Mesenteric fat pad (tissue), 1 donor: ENCODE measurements around the gene NLRP12. TPM values are rescaled to one million over a fixed set of nuclear protein-coding genes. Genes with fewer than 3 reads are reported as not detected.
"Not testable (repeated sequence)": the region's sequence is repeated elsewhere in the genome, so short reads cannot be mapped to it uniquely, and the experiment has no call there.

Source experiments
- DNase-seq: peaks from one replicate; pipeline ENCODE4 v3.0.0-alpha.2; 2020; ENCODE audit warnings: low spot score
- microRNA-seq: library from miRNA; unstranded; fragments of <30 nt; microRNA quantifications from one replicate; pipeline ENCODE4 v1.2.0, GENCODE V29; 2020; ENCODE audit warnings: borderline number of aligned reads
- total RNA-seq: library from RNA; stranded (reverse); fragmentation: NEBNext Ultra II Directional; extraction: Animal tissue kit (Norgen Biotek cat#: 25700); gene quantifications from one replicate; pipeline ENCODE4 v1.2.1, GENCODE V29; 2021
- donor health status: DM: yes; HTN: yes; CAD: no.

Gene NLRP12
- total RNA-seq, 1 donor from 2014 or later = 4.4 TPM

DNA sequence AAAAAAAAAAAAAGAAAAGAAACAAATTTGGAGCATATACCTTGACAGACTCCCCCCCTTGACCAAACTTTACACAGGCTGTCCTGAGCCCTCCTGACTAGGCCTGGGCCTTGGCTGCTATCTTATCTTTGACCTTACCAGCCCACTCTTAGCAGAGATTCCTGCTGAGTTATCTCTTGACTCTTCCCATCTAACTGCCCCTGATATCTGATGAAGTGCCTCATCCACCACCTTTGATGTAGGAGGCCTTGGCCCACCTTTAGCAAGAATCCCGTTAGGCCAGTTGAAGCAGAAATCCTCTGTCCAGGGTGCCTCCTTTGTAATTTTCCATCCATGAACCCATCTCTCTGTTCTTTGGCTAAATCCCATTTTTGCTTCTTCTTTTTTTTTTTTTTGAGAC, 43.6 kb downstream of the NLRP12 start:
- no peak for DNase-seq

- DNase-seq = no peak
Measured at GRCh38 chr19:53775524-53775923, 48.6 kb downstream of the NLRP12 start.

DNA sequence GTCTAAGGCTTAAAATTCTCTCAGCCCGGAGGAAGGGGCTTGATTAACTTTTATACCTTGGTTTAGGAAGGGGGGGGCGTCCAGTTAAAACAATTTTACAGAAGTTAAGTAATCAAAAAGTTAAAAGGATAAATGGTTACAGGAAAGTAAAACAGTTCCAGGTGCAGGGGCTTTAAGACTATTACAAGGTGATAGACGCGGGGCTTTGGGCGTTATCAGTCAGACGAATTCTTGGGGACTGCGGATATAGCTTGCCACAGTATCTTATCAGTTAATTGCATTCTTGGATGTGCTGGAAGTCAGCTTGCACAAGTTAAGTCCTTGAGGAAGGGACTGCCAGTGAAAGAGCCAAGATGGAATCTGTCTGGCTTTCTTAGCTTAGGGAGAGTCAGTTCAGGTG, 49.6 kb downstream of the NLRP12 start:
- not testable (repeated sequence) for DNase-seq

DNA sequence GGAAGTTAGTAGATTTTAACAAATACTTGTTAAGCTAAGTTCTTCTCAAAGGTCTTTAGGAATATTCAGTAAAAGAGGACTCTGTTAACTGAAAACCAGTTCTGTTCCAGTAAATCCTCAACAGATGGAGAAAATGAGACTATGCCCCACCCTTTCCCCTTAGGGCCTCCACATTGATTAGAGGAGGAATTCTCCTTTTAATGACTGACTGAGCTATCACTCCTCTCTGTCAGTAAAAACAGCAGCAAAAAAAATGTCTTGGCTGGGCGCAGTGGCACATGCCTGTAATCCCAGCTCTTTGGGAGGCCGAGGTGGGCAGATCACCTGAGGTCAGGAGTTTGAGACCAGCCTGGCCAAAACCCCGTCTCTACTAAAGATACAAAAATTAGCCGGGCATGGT, 50.1 kb downstream of the NLRP12 start:
- no peak for DNase-seq

- no peak for DNase-seq
Measured at GRCh38 chr19:53772943-53773342, 51.2 kb downstream of the NLRP12 start.

DNA sequence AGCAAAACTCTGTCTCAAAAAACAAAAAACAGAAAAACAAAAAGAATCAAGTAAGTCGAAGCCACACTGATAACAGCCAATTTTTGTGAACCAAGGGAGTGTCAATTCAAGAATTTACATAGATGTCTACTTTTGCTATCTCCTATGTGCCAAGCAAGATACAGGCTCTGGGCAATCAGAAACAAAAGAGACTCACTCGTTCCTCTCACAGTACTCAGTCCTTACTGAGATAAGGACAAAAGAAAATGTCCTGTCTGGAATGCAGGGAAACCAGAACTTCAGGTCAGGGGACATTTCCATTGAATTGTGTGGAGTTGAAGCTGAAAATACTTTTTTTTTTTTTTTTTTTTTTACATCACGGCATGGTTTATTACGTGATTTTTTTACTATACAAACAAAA, 53.0 kb downstream of the NLRP12 start:
- DNase-seq = no peak

- not testable (repeated sequence) for DNase-seq
Measured at GRCh38 chr19:53769696-53770309, 54.3 kb downstream of the NLRP12 start.

GRCh38 chr19:53768401-53768800, 55.7 kb downstream of the NLRP12 start:
- no peak for DNase-seq

DNA sequence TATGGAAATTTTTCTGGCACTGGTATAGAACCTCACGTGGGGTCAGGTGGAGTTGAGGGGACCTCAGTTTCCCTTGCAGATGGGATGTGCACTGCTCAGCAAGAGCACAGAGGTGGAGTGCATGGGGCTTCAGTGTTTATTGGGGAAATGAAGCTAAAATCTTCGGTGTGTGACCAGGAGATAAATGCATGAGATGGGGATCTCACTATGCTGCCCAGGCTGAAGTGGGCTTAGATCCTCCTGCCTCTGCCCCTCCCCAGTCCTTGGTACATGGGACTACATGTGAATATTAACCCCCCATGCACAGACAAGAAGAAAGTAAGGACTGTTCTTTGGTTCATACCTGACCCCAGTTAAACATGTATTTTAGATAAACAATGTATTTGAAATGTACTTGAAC, 65.1 kb downstream of the NLRP12 start:
- DNase-seq = not testable (repeated sequence)

Small RNAs within 50 kb of the gene (microRNA-seq; reads per million reads assigned to microRNA genes)
- gene MIR1283-2 = not detected
- gene MIR371A = not detected
- gene MIR372 = not detected
- not detected for gene MIR373
- gene MIR516A1 = not detected
- gene MIR516A2 = not detected
- gene MIR519A1 = not detected
- not detected for gene MIR521-1
- 2.9 reads per million for gene MIR522
- gene MIR527 = not detected

Other genes with a start within 250 kb of the NLRP12 start
- gene DPRX, start 192.3 kb downstream of the NLRP12 start, total RNA-seq = not detected
- 270 TPM for gene MYADM, start 43.6 kb upstream of the NLRP12 start, total RNA-seq
- gene PRKCG, start 57.9 kb upstream of the NLRP12 start, total RNA-seq = not detected
- gene CACNG7, start 85.0 kb upstream of the NLRP12 start, total RNA-seq = not detected
- not detected for gene CACNG8, start 138.6 kb upstream of the NLRP12 start, total RNA-seq
- not detected for gene CACNG6, start 167.3 kb upstream of the NLRP12 start, total RNA-seq
- gene VSTM1, start 239.6 kb upstream of the NLRP12 start, total RNA-seq = not detected